GM12865 (cell line): Measurements from ENCODE around the gene STK32B.

Source experiments
- DNase-seq: peaks from one replicate; pipeline ENCODE4 v3.0.0; 2010; ENCODE audit warnings: low read depth
- H3K4me3 ChIP-seq: 2 replicates; pipeline ENCODE4 v1.5.1; 2011; ENCODE audit warnings: mild to moderate bottlenecking, low read depth, low read length, control low read depth
- CTCF ChIP-seq: IDR thresholded peaks from 2 replicates; pipeline ENCODE4 v1.5.1; 2011; ENCODE audit warnings: low read length, control low read depth, low read depth, inconsistent platforms; ENCODE audit not compliant: insufficient read depth; ENCODE audit errors: missing control alignments

STK32B gene

GRCh38 chr4:5144384-5144783, 93.1 kb downstream of the STK32B start:
- TF ChIP-seq CTCF = no peak
- no peak for DNase-seq
- H3K4me3 ChIP-seq = no peak overlapping the region

- no peak for TF ChIP-seq CTCF
- DNase-seq = no peak
- no peak overlapping the region for H3K4me3 ChIP-seq
Measured at GRCh38 chr4:5146248-5146647, 95.0 kb downstream of the STK32B start.

GRCh38 chr4:5152521-5152920, 101.2 kb downstream of the STK32B start:
- DNase-seq = no peak
- no peak for TF ChIP-seq CTCF
- H3K4me3 ChIP-seq = no peak overlapping the region

DNA sequence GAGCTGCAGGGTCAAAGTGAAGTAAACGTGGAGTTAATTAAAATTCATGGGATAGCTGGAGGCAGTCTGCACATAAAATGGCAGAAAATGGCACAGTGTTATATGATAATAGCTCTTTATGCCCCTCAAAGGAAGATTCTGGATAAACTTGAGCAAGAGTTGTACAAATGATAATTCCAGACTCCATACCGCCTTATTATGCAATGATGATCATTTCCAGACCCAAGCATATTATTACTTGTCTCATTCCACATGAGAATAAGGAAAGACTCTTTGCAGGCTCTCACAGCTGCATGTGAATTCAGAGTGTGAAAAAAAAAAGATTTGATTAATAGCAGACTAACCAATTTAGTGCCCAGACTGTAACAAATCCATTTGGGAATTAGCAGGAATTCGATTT, 105.4 kb downstream of the STK32B start:
- no peak for DNase-seq
- no peak for TF ChIP-seq CTCF
- no peak overlapping the region for H3K4me3 ChIP-seq

DNA sequence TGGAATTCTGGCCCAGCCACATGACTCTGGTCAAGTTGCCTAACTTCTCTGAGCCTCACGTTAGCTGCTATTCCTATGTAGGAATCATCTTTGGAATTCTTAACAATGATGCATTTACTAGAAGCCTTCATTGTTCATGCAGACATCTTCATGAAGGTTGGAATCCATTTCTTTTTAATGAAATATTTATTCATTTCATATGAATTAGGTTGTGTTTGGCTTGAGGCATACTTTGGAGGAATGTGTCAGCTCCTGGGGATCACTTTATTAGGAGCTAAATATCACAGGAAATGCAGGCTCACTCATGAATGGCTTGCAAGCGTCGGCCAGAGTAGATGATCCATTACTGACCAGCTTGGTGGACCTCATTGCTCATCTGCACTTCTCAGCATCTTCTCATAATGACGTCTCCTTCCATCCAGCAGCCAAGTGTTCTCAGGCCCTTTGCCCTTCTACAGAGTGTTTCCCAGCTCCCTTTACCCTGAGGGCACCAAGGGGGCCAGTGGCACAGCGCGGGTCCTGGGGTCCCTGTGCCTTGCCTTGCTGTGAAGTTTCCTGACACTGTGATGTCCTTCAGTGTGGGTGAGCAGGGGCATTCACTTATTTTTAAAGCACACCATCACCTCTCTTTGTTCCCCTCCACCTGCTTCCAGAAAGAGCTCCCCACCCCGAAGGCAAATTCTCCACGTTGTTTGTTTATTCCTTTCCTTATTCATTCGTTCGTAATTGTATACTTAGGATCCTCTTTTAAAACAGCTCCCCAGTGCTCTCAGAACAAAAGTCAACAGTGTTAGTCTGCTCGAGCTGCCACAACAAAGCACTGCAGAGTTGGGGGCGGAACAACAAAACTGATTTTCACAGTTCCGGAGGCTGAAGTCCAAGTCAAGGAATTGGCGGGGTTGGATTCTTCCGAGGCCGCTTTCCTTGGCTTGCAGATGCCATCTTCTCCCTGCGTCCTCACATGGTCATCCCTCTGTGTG, 106.8 kb downstream of the STK32B start:
- no peak for TF ChIP-seq CTCF
- no peak for DNase-seq
- H3K4me3 ChIP-seq = no peak overlapping the region

DNA sequence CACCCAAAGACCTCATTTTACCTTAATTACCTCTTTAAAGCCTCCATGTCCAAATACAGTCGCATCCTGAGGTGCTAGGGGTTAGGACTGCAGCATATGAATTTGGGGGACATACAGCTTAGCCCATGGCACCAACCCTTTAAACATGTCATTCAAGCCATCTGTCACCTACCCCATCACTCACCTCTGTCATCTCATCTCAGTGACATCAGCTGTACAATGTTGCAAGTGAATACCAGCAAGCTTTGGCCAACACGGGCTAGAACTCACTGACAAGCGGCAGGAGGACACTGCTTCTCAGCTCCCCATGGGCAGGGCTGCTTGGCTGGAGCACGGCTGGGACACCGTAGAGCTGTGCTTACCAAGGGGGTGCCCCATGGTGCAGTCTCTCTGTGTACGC, 107.5 kb downstream of the STK32B start:
- TF ChIP-seq CTCF = no peak
- no peak for DNase-seq
- no peak overlapping the region for H3K4me3 ChIP-seq
